Esophagus squamous epithelium (tissue), 4 donors: ENCODE results near the gene ZNHIT3.
A peak's percentile ranks its signal among the peaks of the same experiment; 100 is the strongest.
"Not testable (repeated sequence)": the region's sequence is repeated elsewhere in the genome, so short reads cannot be mapped to it uniquely, and the experiment has no call there.

ENCODE experiments used
- POLR2A ChIP-seq, 4 donors: fragments of 450-650 bp; IDR thresholded peaks; one replicate each; pipeline ENCODE4 v1.6.1; 2017; ENCODE audit warnings: antibody characterized with exemption in 4 of 4, mild to moderate bottlenecking in 4 of 4, moderate library complexity in 3 of 4
- TF ChIP-seq, protein P1 (sequence below), 6 experiments: fragments of 450-650 bp in 4 of 6; fragments of 200-600 bp in 2 of 6; sonication (generic) in 2 of 6; IDR thresholded peaks; one replicate each; pipeline ENCODE4 v1.5.1; 2016 to 2019; ENCODE audit warnings: antibody characterized with exemption in 6 of 6, mild to moderate bottlenecking in 4 of 6, moderate library complexity in 4 of 6

DNA sequence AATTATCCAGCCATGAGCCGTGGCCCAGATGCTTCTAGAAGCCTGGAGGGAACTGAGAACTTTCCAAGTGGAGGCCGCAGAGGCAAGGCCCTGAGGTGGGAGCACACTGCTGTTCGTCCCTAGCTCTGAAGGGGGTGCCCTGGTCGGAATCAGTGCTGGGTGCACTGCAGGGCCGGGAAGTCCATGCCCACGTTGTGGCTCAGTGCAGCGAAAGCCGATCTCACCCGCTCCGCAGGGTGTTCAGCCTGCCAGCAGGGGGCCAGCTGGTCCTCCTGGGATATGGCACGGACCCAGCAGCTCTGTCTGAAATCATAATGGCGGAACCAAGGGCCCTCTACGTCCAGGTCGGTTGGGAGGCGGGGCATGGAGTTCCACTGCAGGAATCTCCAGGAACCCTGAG, 36.5 kb upstream of the ZNHIT3 start:
- TF ChIP-seq POLR2A (IDR thresholded peaks at IDR 0.05): not testable (repeated sequence)
- TF ChIP-seq, protein P1, sequence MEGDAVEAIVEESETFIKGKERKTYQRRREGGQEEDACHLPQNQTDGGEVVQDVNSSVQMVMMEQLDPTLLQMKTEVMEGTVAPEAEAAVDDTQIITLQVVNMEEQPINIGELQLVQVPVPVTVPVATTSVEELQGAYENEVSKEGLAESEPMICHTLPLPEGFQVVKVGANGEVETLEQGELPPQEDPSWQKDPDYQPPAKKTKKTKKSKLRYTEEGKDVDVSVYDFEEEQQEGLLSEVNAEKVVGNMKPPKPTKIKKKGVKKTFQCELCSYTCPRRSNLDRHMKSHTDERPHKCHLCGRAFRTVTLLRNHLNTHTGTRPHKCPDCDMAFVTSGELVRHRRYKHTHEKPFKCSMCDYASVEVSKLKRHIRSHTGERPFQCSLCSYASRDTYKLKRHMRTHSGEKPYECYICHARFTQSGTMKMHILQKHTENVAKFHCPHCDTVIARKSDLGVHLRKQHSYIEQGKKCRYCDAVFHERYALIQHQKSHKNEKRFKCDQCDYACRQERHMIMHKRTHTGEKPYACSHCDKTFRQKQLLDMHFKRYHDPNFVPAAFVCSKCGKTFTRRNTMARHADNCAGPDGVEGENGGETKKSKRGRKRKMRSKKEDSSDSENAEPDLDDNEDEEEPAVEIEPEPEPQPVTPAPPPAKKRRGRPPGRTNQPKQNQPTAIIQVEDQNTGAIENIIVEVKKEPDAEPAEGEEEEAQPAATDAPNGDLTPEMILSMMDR (IDR thresholded peaks at IDR 0.05): peak in 1 of 6 experiments; percentile 37
